ENCODE data around the gene POC1B.

POC1B gene

GRCh38 chr12:89376844-89377243, 149.0 kb downstream of the POC1B start:
- Histone ChIP-seq H3K36me3 (no peaks in the 10 kb centered on the region), H3K27ac (no peak overlapping the region), H3K4me1 (peaks cover 0 to 27% (median 19%) of the 10 kb centered on the region in 4 donors), H3K27me3 (no peaks in the 10 kb centered on the region), H3K9me3 (no peaks in the 10 kb centered on the region), H3K4me3 (no peak overlapping the region)
- no peak for DNase-seq
- no peak for TF ChIP-seq CTCF (IDR thresholded peaks at IDR 0.05)
- intact Hi-C loops (cut with DNase I; ENCODE audit: low total_unique reads): no loop called here

GRCh38 chr12:89376202-89376529, 149.7 kb downstream of the POC1B start:
- Histone ChIP-seq H3K4me1 (peaks cover 0 to 27% (median 19%) of the 10 kb centered on the region in 4 donors), H3K27ac (no peak overlapping the region), H3K27me3 (no peaks in the 10 kb centered on the region), H3K9me3 (no peaks in the 10 kb centered on the region), H3K36me3 (no peaks in the 10 kb centered on the region), H3K4me3 (no peak overlapping the region)
- DNase-seq: no peak
- no peak for TF ChIP-seq CTCF (IDR thresholded peaks at IDR 0.05)
- intact Hi-C loops (cut with DNase I; ENCODE audit: low total_unique reads): no loop called here

DNA sequence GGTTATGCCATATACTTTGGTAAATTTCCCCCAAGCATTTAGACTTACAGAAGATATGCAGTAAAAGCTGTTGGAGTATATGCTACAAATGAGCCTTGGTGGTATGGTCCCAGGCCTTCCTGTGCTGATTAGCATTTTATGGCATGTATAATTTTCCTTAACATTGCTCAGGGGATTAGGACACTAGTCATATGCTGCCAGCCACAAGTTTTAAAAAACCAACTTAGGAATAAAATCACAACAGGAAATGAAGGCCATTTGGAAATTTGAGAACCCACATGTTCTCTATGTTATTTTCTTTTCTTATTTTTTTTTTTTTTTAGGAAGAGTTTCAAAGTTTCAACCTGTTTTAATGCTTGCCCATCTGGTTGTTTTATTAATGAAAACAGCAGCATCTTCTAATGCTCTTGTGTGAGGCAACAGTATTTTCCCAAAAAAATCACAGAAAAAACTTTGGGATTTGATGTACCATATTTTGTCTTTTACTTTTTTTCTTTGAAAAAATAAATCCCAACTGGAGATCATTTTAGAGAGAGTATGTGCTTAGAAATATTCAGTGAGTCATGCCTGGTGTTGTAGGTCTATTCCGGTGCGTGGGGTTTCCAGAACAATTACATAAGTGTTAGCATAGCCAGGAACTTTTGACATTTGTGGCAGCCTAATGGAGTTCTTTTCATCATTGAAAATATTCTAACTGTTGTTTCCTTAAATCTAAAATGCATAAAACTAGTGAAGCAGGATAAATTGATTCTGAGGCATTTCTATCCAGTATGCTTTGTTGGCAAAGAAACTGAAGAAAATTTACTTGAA, 151.9 kb downstream of the POC1B start:
- TF ChIP-seq CTCF (IDR thresholded peaks at IDR 0.05): no peak
- no peaks in the 10 kb centered on the region for H3K27me3 ChIP-seq
- no peaks in the 10 kb centered on the region for H3K36me3 ChIP-seq
- peak overlapping the region; percentile 42 to 45 for H3K27ac ChIP-seq
- peaks cover 0 to 27% (median 19%) of the 10 kb centered on the region in 4 donors for H3K4me1 ChIP-seq
- no peak overlapping the region for H3K4me3 ChIP-seq
- intact Hi-C loops (cut with DNase I; ENCODE audit: low total_unique reads): no loop called here
- H3K9me3 ChIP-seq: no peaks in the 10 kb centered on the region
- peak in 1 of 2 donors; percentile 47 for DNase-seq

- intact Hi-C loops (cut with DNase I; ENCODE audit: low total_unique reads): no loop called here
- no peaks in the 10 kb centered on the region for H3K36me3 ChIP-seq
Observed at GRCh38 chr12:89372584-89373370, 153.1 kb downstream of the POC1B start.

DNA sequence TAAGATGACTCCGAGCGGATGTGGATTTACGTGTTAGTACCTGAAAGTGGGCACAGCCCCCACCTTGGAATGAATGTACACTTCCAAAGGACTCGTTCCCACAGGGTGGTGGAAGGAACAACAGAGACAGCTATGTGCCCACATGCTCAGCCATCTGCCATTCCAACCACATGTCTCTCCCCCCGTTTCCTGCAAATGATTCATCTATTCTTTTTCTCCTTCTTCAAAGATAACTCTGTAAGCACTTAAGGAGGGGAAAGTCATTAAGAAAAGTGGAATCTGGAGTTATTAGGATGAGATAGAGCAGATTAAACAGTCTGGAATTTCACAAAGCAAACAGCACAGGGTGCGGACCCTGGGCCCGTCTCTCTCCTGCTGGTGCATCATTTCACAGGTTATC, 155.0 kb downstream of the POC1B start:
- intact Hi-C loops (cut with DNase I; ENCODE audit: low total_unique reads): no loop called here
- H3K9me3 ChIP-seq: no peaks in the 10 kb centered on the region
- H3K36me3 ChIP-seq: no peaks in the 10 kb centered on the region
- H3K27me3 ChIP-seq: no peaks in the 10 kb centered on the region
- DNase-seq: no peak
- TF ChIP-seq CTCF (IDR thresholded peaks at IDR 0.05): no peak
- H3K4me3 ChIP-seq: no peak overlapping the region
- peaks cover 0 to 32% (median 19%) of the 10 kb centered on the region in 4 donors for H3K4me1 ChIP-seq
- H3K27ac ChIP-seq: no peak overlapping the region

More at GRCh38 chr12:89372584-89373370, 153.1 kb downstream of the POC1B start:
- no peak for TF ChIP-seq CTCF (IDR thresholded peaks at IDR 0.05)
- no peak overlapping the region for H3K4me3 ChIP-seq
- H3K9me3 ChIP-seq: no peaks in the 10 kb centered on the region
- DNase-seq: no peak
- peaks cover 0 to 27% (median 19%) of the 10 kb centered on the region in 4 donors for H3K4me1 ChIP-seq
- peak overlapping the region; percentile 42 to 45 for H3K27ac ChIP-seq
- H3K27me3 ChIP-seq: no peaks in the 10 kb centered on the region

Data from tibial artery (tissue), 4 donors.